H9 (cell line): ENCODE data around the gene LIMS1. TPM values are rescaled to one million over a fixed set of nuclear protein-coding genes. Genes with fewer than 3 reads are reported as not detected.

Experiments used
- DNase-seq: peaks from one replicate; pipeline ENCODE4 v3.0.0-alpha.2; 2017
- H2AFZ ChIP-seq: one replicate; pipeline ENCODE4 v1.6.1; 2013; ENCODE audit warnings: mild to moderate bottlenecking, low read length, control low read depth, moderate library complexity
- H2AK5ac ChIP-seq: 2 replicates; pipeline ENCODE4 v1.6.1; 2013; ENCODE audit warnings: low read length, control low read depth, mixed read lengths; ENCODE audit not compliant: insufficient read length
- H2BK120ac ChIP-seq: one replicate; pipeline ENCODE4 v1.6.1; 2013; ENCODE audit warnings: low read depth, mild to moderate bottlenecking, low read length, control low read depth, inconsistent platforms; ENCODE audit not compliant: poor library complexity, severe bottlenecking
- H2BK12ac ChIP-seq: 2 replicates; pipeline ENCODE4 v1.6.1; 2013; ENCODE audit warnings: low read length, control low read depth, mixed read lengths, low read depth; ENCODE audit not compliant: insufficient read length
- H2BK15ac ChIP-seq: 2 replicates; pipeline ENCODE4 v1.6.1; 2013; ENCODE audit warnings: low read depth, low read length, control low read depth
- H2BK20ac ChIP-seq: one replicate; pipeline ENCODE4 v1.6.1; 2013; ENCODE audit warnings: low read depth, mild to moderate bottlenecking, low read length, control low read depth, inconsistent platforms; ENCODE audit not compliant: poor library complexity, severe bottlenecking
- H2BK5ac ChIP-seq: 2 replicates; pipeline ENCODE4 v1.6.1; 2013; ENCODE audit warnings: low read length, control low read depth, mixed read lengths; ENCODE audit not compliant: insufficient read length
- H3K14ac ChIP-seq: 2 replicates; pipeline ENCODE4 v1.6.1; 2013; ENCODE audit warnings: low read length, control low read depth; ENCODE audit not compliant: insufficient read depth
- H3K18ac ChIP-seq: 2 replicates; pipeline ENCODE4 v1.6.1; 2013; ENCODE audit warnings: low read depth, mild to moderate bottlenecking, mixed read lengths, low read length, control low read depth; ENCODE audit not compliant: insufficient read length
- H3K23ac ChIP-seq: 2 replicates; pipeline ENCODE4 v1.6.1; 2013; ENCODE audit warnings: low read length, control low read depth, mixed read lengths, low read depth; ENCODE audit not compliant: insufficient read length
- H3K23me2 ChIP-seq: 2 replicates; pipeline ENCODE4 v1.6.1; 2013; ENCODE audit warnings: low read depth, mild to moderate bottlenecking, mixed read lengths, low read length, control low read depth; ENCODE audit not compliant: insufficient read length, poor library complexity, severe bottlenecking
- H3K27ac ChIP-seq: 2 replicates; pipeline ENCODE4 v1.5.1; 2013; ENCODE audit warnings: low read length, control low read depth, mixed read lengths, low read depth; ENCODE audit not compliant: insufficient read length
- H3K27me3 ChIP-seq: 2 replicates; pipeline ENCODE4 v1.6.1; 2013; ENCODE audit warnings: low read length, control low read depth, inconsistent platforms; ENCODE audit not compliant: insufficient read depth
- H3K4ac ChIP-seq: 2 replicates; pipeline ENCODE4 v1.6.1; 2013; ENCODE audit warnings: low read depth, mild to moderate bottlenecking, control low read depth, inconsistent platforms, low read length, moderate library complexity
- H3K4me1 ChIP-seq: 2 replicates; pipeline ENCODE4 v1.6.1; 2013; ENCODE audit warnings: low read length, control low read depth, inconsistent platforms; ENCODE audit not compliant: insufficient read depth
- H3K4me2 ChIP-seq: 2 replicates; pipeline ENCODE4 v1.6.1; 2013; ENCODE audit warnings: low read length, control low read depth, mixed read lengths; ENCODE audit not compliant: insufficient read length, insufficient read depth
- H3K56ac ChIP-seq: 2 replicates; pipeline ENCODE4 v1.6.1; 2013; ENCODE audit warnings: low read depth, mild to moderate bottlenecking, mixed read lengths, low read length, control low read depth; ENCODE audit not compliant: insufficient read length
- H3K79me1 ChIP-seq: 2 replicates; pipeline ENCODE4 v1.6.1; 2013; ENCODE audit warnings: low read depth, mild to moderate bottlenecking, moderate library complexity, low read length, control low read depth, inconsistent platforms; ENCODE audit not compliant: insufficient read depth, poor library complexity, severe bottlenecking
- H3K79me2 ChIP-seq: 2 replicates; pipeline ENCODE4 v1.6.1; 2013; ENCODE audit warnings: low read length, control low read depth, inconsistent platforms; ENCODE audit not compliant: insufficient read depth
- H3K9ac ChIP-seq: 2 replicates; pipeline ENCODE4 v1.6.1; 2013; ENCODE audit warnings: low read length, control low read depth, mixed read lengths; ENCODE audit not compliant: insufficient read length; ENCODE audit errors: extremely low read depth
- H3K9me3 ChIP-seq: one replicate; pipeline ENCODE4 v1.6.1; 2013; ENCODE audit warnings: low read depth, low read length, inconsistent platforms; ENCODE audit not compliant: control insufficient read depth
- H3T11ph ChIP-seq: one replicate; pipeline ENCODE4 v1.6.1; 2013; ENCODE audit warnings: mild to moderate bottlenecking, low read length, control low read depth, inconsistent platforms
- H4K20me1 ChIP-seq: one replicate; pipeline ENCODE4 v1.6.1; 2013; ENCODE audit not compliant: control insufficient read depth, insufficient read length, insufficient read depth
- H4K5ac ChIP-seq: 2 replicates; pipeline ENCODE4 v1.6.1; 2013; ENCODE audit warnings: low read depth, mild to moderate bottlenecking, mixed read lengths, low read length, control low read depth; ENCODE audit not compliant: insufficient read length
- H4K8ac ChIP-seq: replicated peaks from 2 replicates; pipeline ENCODE4 v1.6.1; 2013; ENCODE audit warnings: low read length, control low read depth, mixed read lengths, low read depth; ENCODE audit not compliant: insufficient read length
- H4K91ac ChIP-seq: 2 replicates; pipeline ENCODE4 v1.6.1; 2013; ENCODE audit warnings: low read depth, mild to moderate bottlenecking, moderate library complexity, mixed read lengths, low read length, control low read depth; ENCODE audit not compliant: insufficient read length
- H3K27ac Mint-ChIP-seq, 3 experiments: 2 replicates in 2 of 3; 3 replicates in 1 of 3; pipeline ENCODE4 v1.8.0; 2020 to 2021; ENCODE audit warnings: mixed read lengths in 3 of 3, mild to moderate bottlenecking in 1 of 3, moderate library complexity in 1 of 3
- H3K27me3 Mint-ChIP-seq: 2 replicates; pipeline ENCODE4 v1.8.0; 2021; ENCODE audit warnings: low read depth, mild to moderate bottlenecking, moderate library complexity, mixed read lengths
- H3K36me3 Mint-ChIP-seq, 3 experiments: 2 replicates in 2 of 3; 3 replicates in 1 of 3; pipeline ENCODE4 v1.8.0; 2020 to 2021; ENCODE audit warnings: low read depth in 3 of 3, mixed read lengths in 3 of 3; ENCODE audit not compliant: insufficient read depth in 1 of 3
- H3K4me1 Mint-ChIP-seq, 2 experiments: 2 replicates each; pipeline ENCODE4 v1.8.0; 2020; ENCODE audit warnings: mixed read lengths in 2 of 2
- H3K4me3 Mint-ChIP-seq, 2 experiments: 2 replicates in 1 of 2; 3 replicates in 1 of 2; pipeline ENCODE4 v1.8.0; 2020 to 2021; ENCODE audit warnings: mild to moderate bottlenecking in 2 of 2, mixed read lengths in 2 of 2, moderate library complexity in 1 of 2
- H3K9me3 Mint-ChIP-seq, 2 experiments: 2 replicates in 1 of 2; 3 replicates in 1 of 2; pipeline ENCODE4 v1.8.0; 2020; ENCODE audit warnings: mild to moderate bottlenecking in 2 of 2, mixed read lengths in 2 of 2, moderate library complexity in 1 of 2
- WGBS: extraction: QIAGEN DNeasy Blood & Tissue Kit; methylation state at CpG from one replicate; pipeline ENCODE4 v1.1.7; 2013; ENCODE audit warnings: missing lambda C conversion rate, low lambda C conversion rate, mixed read lengths; ENCODE audit not compliant: insufficient read length; ENCODE audit errors: extremely low coverage; 5-methylcytosine and 5-hydroxymethylcytosine counted together
- total RNA-seq: library from RNA; stranded (reverse); gene quantifications from 2 replicates; pipeline ENCODE4 v1.2.1, GENCODE V29; 2021
- TF ChIP-seq, protein P1 (sequence below): fragments of 200-600 bp; sonication (generic); conservative IDR thresholded peaks from 3 replicates; pipeline ENCODE4 v1.8.0; 2021; ENCODE audit warnings: antibody characterized with exemption, mild to moderate bottlenecking

LIMS1 gene
- total RNA-seq, 1 experiment from 2014 or later = 37.7 TPM

DNA sequence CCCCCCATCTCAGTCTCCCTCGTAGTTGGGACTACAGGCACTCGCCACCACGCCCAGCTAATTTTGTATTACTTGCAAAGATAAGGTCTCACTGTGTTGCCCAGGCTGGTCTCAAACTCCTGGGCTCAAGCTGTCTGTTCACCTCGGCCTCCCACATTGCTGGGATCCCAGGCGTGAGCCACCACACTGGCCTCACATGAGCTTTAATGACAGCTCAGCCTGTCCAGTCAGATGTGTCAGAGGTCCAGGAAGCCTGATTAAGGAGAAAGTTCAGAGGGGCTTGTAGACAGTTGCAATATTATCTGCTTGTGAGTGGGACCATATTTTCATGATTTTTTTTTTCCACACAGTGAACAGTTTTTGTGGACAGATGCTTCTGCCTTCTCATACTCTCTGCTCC, 82.0 kb downstream of the LIMS1 start:
- H3K27me3 Mint-ChIP-seq = no peaks in the 10 kb centered on the region
- no peaks in the 10 kb centered on the region for H3K9me3 Mint-ChIP-seq
- Histone ChIP-seq H2BK12ac (no peak overlapping the region), H2BK15ac (no peak overlapping the region), H3K9me3 (no peaks in the 10 kb centered on the region), H3K18ac (no peak overlapping the region), H3K27me3 (no peaks in the 10 kb centered on the region), H2BK5ac (no peak overlapping the region), H3K56ac (no peak overlapping the region), H3K9ac (no peak overlapping the region), H2BK120ac (no peak overlapping the region), H3K23me2 (no peaks in the 10 kb centered on the region), H3K4me2 (no peak overlapping the region), H3T11ph (no peak overlapping the region), H3K4ac (no peak overlapping the region), H3K23ac (no peak overlapping the region), H3K79me2 (no peaks in the 10 kb centered on the region; the same call in 1 of the 2 replicates), H2AK5ac (no peak overlapping the region), H4K8ac (no peak overlapping the region), H3K4me1 (peaks cover 4% of the 10 kb centered on the region; the same call in 1 of the 2 replicates), H3K14ac (no peak overlapping the region), H3K79me1 (no peaks in the 10 kb centered on the region), H4K20me1 (no peaks in the 10 kb centered on the region), H3K27ac (no peak overlapping the region), H2AFZ (no peak overlapping the region), H4K91ac (no peak overlapping the region), H2BK20ac (no peak overlapping the region), H4K5ac (no peak overlapping the region)
- no CpG with 5 or more reads among the region's 5 CpGs for WGBS
- H3K4me3 Mint-ChIP-seq = no peak overlapping the region
- H3K4me1 Mint-ChIP-seq = peaks cover 33 to 34% of the 10 kb centered on the region in 2 experiments
- no peak for DNase-seq
- H3K27ac Mint-ChIP-seq = no peak overlapping the region; a peak in 1 of 7 replicates
- TF ChIP-seq, protein P1, sequence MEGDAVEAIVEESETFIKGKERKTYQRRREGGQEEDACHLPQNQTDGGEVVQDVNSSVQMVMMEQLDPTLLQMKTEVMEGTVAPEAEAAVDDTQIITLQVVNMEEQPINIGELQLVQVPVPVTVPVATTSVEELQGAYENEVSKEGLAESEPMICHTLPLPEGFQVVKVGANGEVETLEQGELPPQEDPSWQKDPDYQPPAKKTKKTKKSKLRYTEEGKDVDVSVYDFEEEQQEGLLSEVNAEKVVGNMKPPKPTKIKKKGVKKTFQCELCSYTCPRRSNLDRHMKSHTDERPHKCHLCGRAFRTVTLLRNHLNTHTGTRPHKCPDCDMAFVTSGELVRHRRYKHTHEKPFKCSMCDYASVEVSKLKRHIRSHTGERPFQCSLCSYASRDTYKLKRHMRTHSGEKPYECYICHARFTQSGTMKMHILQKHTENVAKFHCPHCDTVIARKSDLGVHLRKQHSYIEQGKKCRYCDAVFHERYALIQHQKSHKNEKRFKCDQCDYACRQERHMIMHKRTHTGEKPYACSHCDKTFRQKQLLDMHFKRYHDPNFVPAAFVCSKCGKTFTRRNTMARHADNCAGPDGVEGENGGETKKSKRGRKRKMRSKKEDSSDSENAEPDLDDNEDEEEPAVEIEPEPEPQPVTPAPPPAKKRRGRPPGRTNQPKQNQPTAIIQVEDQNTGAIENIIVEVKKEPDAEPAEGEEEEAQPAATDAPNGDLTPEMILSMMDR = no peak
- no peaks in the 10 kb centered on the region for H3K36me3 Mint-ChIP-seq
